Measurements from ENCODE around the gene TEX13D.

DNA sequence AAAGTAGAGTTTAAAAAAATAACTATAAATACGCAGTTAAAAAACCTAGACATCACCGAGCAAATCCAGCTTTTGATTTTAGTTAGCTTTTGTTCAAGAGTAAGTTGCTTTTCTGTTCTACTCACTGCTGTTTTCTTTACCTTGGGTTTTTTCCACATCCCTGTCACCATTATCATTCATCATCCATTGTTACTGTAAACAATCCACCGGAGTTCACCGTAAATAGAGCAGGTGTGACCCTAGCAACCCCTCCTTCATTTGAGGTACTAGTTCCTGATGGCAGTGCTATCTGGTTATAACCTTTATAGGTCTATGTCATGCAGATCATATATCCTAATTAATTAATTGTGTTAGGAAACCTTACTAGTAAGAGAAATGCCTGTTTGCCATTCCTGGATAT lies 43.0 kb upstream of the TEX13D start:
- TF ChIP-seq, protein P1, sequence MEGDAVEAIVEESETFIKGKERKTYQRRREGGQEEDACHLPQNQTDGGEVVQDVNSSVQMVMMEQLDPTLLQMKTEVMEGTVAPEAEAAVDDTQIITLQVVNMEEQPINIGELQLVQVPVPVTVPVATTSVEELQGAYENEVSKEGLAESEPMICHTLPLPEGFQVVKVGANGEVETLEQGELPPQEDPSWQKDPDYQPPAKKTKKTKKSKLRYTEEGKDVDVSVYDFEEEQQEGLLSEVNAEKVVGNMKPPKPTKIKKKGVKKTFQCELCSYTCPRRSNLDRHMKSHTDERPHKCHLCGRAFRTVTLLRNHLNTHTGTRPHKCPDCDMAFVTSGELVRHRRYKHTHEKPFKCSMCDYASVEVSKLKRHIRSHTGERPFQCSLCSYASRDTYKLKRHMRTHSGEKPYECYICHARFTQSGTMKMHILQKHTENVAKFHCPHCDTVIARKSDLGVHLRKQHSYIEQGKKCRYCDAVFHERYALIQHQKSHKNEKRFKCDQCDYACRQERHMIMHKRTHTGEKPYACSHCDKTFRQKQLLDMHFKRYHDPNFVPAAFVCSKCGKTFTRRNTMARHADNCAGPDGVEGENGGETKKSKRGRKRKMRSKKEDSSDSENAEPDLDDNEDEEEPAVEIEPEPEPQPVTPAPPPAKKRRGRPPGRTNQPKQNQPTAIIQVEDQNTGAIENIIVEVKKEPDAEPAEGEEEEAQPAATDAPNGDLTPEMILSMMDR (IDR thresholded peaks at IDR 0.05; ENCODE audit: poor library complexity), result no peak
- TF ChIP-seq EZH2 (IDR thresholded peaks at IDR 0.05; ENCODE audit: borderline replicate concordance), result no peak
- no peak for TF ChIP-seq EZH2phosphoT487 (IDR thresholded peaks at IDR 0.05; ENCODE audit: low read depth, severe bottlenecking, unreplicated experiment)

All from hepatocyte (in vitro differentiated cells).